Activated T-helper 9 cell treated with anti-CD3 and anti-CD28 coated beads, Interleukin-2, amount 50 U/mL, for 16 hours (primary cell): ENCODE measurements around the gene DYTN.

Source experiments
- DNase-seq: peaks from one replicate; pipeline ENCODE4 v3.0.0-alpha.2; 2020; ENCODE audit warnings: low read depth

The DYTN gene

GRCh38 chr2:206614811-206615210 lies 103.4 kb downstream of the DYTN start:
- no peak for DNase-seq

GRCh38 chr2:206611736-206612135 lies 106.5 kb downstream of the DYTN start:
- DNase-seq, result no peak

- DNase-seq, result no peak
These were observed 107.0 kb downstream of the DYTN start for GRCh38 chr2:206611191-206611590.

GRCh38 chr2:206610451-206610850 lies 107.7 kb downstream of the DYTN start:
- no peak for DNase-seq

- DNase-seq, result no peak
These were observed 115.0 kb downstream of the DYTN start for GRCh38 chr2:206603243-206603642.
